ENCODE data around the gene EMP2.
"Not testable (repeated sequence)": the region's sequence is repeated elsewhere in the genome, so short reads cannot be mapped to it uniquely, and the experiment has no call there.

The EMP2 gene

DNA sequence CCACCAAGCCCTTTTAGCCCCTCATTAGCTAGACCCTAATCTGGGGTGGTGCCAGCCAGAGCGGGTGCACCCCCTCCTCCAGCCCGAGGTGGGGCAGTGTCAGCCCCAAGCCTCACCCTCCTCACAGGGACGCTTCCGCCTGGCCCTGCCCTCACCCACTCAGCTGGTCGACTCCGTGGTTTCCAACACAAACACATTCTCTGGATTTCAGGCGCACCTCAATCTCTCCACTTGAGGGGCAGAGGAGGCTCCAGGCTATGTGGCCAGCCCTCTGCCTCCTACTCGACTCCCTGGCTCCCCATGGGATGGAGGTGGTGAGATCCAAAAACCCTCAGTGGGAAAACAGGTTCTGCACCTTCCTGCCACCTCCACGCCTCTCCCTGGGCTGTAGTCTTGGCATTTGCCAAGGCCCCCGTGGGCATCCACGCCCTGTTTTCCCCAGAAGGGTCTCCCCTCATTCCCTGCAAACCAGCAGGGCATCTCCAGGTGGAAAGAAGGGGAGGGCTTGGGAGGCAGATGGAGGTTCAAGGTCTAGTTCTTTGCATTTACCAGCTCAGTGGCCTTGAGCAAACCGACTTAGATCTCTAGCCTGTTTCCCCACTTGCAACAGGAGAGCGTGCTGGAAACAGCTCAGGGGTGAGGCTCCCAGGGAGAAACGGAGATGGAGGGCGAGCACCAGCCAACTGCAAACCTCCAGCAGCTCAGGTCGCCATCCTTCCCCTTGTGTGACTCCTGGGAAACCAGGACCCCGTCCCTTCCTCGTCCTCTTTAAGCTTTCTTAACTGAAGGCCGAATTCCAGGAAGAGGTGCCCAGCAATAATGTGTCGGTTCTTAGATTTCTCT, 1.7 kb downstream of the EMP2 start:
- no peak for DNase-seq (ENCODE audit: low read depth)

DNA sequence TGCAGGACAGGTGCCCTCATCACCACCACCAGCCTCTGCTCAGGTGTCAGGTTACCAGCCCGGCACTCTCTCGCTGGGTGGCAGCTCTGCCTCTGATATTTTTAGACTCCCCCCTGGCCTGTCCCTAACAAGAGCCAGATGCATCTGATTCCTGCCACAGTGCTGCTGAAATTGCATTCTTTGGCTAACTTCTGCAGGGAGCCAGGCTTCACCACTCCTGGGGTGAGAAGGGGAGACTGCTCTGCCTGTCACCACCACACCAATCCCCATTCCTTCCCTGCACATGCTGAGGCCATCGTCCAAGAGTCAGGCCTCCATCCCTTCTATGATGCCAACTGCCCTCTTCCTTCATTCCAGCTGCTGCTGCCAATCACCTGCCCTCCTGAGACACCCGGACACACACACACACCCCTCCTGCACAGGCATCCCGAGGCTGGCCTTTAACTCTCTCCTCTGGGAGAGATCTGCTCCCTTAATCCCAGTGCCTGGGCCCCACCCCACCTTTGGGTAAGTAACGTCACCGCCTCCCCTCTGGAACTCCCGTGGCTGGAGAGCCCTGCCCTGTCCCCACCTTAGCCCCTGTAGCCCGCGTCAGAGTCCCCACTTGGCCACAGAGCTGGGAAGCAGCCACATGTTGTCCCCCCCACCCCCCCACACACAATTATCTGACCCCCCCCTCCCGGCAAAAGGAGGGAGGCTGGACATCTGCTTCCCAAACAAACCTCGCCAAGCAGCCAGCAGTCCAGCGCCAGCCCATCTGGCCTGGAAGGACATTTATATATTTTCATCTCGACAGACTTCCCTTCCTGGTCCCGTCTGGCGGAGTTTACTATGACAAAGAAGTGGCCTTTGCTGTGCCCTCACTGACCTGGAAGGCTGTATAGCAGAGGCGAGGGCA, 2.8 kb downstream of the EMP2 start:
- DNase-seq (ENCODE audit: low read depth): no peak

GRCh38 chr16:10576390-10577304, 3.8 kb downstream of the EMP2 start:
- DNase-seq (ENCODE audit: low read depth): no peak

DNA sequence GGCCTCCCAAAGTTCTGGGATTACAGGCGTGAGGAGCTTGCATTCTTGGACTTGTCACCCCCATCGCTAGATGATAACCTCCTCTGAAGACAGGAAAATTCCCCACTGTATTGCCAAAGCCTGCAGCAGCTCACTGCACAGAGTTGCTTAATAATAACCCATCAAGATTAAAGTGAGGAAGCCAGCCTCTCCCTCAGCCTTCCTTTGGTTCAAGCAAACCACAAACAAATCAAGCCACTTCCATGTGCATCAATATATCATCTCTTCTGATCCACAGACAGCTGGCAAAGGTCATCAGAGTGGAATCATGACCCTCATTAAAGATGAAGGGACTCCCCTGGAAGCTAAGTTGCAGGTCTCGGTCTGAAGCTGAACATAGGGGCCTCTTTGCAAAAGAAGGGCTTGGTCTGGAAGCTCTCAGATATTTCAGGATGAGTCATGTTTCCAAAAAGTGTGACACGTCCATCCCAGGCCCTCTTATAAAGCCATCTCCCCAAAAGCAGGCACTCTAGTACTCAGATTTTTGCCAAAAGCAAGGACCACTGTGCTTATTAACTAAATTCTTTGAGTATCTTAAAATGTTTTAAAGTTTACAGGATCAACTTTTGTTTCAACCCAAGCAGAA, 4.8 kb downstream of the EMP2 start:
- DNase-seq (ENCODE audit: low read depth): no peak

DNA sequence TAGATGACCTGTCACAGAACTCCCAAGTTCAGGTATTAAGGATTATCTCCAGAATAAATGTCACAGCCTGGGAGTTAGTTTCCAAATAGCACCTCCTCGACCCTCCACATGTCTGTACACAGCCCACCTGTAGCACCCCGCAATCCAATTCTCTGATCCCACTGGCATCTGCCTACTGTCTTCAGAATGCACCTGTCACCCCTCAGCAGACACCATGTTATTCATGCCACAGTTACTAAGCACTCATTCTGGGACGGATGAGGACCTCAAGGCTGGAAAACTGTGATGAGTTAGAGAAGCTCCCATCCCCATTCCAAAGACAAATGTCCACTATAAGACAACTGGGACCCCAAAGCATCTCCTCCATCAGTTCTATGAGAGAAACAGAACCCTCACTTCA, 7.8 kb downstream of the EMP2 start:
- DNase-seq (ENCODE audit: low read depth): no peak

GRCh38 chr16:10571354-10571753, 9.0 kb downstream of the EMP2 start:
- no peak for DNase-seq (ENCODE audit: low read depth)

GRCh38 chr16:10569621-10570020, 10.8 kb downstream of the EMP2 start:
- no peak for DNase-seq (ENCODE audit: low read depth)

- DNase-seq (ENCODE audit: low read depth): no peak
Observed at GRCh38 chr16:10566613-10567012, 13.8 kb downstream of the EMP2 start.

GRCh38 chr16:10565167-10565566, 15.2 kb downstream of the EMP2 start:
- DNase-seq (ENCODE audit: low read depth): no peak

- DNase-seq (ENCODE audit: low read depth): no peak
Observed at GRCh38 chr16:10564591-10564990, 15.8 kb downstream of the EMP2 start.

DNA sequence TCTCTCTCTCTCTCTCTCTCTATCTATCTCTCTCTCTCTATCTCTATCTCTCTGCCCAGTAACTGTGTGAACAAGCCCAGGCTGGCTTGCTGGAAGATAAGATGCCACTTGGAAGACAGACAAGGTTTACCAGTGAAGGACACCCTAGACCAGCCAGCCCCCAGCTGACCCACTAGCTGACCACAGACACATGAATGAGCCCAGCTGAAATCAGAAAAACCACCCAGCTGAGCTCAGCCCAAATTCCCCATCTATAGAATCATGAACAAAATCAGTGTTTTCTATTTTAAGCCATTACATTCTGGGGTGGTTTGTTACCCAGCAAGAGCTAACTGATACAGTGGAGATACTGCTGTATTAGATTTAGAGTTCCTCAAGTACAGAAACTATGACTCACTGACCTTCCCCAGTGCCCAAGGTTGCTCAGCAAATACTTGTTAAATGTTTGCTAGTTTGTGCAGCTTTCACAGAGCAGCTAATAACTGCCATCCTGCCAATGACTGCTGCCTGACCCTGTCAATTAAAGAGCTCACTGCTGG, 18.0 kb downstream of the EMP2 start:
- no peak for DNase-seq (ENCODE audit: low read depth)

GRCh38 chr16:10561425-10561824, 19.0 kb downstream of the EMP2 start:
- no peak for DNase-seq (ENCODE audit: low read depth)

DNA sequence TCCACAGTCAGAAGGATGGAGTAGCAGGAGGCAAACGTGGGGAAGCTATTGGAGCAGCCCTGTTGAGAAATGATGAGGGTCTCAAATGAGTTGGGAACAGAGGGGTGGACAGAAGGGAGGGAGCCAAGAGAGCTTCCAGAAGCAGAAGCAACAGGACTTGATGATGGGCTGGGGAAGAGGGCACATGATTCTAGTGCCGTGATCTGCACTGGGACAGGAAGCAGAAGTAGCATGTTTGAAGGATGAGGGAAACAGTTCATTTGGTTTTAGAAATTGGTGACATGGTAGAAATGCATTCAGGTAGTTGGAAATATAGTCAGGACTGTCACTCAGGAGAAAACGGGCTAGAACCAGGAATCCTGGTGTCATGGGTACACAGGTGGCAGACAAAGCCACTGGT, 19.4 kb downstream of the EMP2 start:
- DNase-seq (ENCODE audit: low read depth): no peak

DNA sequence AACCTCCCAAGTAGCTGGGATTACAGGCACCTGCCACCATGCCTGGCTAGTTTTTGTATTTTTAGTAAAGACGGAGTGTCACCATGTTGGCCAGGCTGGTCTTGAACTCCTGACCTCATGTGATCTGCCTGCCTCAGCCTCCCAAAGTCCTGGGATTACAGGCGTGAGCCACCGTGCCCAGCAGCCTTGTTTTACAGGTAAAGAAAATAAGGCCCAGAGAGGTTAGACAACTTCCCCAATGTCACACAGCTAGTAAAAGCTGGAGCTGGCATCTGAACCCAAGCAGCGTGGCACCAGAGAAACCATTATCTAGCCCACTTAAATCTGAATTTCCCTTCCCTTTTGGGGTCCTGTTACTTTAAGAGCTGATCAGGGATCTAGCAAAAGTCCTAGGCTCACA, 20.6 kb downstream of the EMP2 start:
- not testable (repeated sequence) for DNase-seq (ENCODE audit: low read depth)

GRCh38 chr16:10558746-10559641, 21.4 kb downstream of the EMP2 start:
- DNase-seq (ENCODE audit: low read depth): no peak

DNA sequence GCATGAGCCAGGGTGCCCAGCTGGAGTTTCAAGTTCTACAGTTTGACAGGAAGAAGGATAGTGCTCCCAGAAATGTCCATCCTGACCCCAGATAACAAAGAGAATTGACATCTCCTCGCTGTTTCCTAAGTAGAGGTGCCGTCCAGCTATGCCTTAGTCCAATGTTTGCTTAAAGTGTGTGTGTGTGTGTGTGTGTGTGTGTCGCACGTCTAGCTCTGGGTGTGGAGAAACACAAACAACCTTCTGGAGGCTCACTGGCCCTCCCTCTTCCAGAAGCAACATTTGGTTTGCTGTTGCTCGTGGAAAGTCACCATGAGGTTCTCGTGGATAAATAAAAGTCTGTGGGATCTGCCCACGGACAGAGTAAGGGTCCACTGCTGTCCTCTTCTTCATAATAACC, 22.1 kb downstream of the EMP2 start:
- no peak for DNase-seq (ENCODE audit: low read depth)

GRCh38 chr16:10557750-10558149, 22.6 kb downstream of the EMP2 start:
- no peak for DNase-seq (ENCODE audit: low read depth)

GRCh38 chr16:10556236-10556635, 24.2 kb downstream of the EMP2 start:
- DNase-seq (ENCODE audit: low read depth): no peak

DNA sequence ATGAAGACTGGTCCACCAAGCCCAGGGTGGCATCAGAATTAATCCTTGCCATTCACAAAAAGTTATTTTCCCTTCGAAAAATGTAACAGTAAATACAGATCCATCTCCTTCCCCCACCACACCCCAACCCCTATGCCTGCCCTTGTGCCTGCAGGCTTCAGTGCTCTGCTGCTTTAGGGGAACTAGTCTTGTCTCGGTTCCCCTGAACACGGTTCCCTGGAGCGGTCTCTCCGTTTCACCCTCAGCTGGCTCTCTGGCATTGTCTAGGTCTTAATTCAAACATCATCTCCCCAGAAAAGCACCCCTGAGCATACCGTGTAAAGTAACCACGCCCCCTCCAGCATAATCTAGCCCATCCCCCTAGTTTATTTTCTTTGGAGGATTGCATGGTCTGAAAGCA, 25.8 kb downstream of the EMP2 start:
- DNase-seq (ENCODE audit: low read depth): no peak

DNA sequence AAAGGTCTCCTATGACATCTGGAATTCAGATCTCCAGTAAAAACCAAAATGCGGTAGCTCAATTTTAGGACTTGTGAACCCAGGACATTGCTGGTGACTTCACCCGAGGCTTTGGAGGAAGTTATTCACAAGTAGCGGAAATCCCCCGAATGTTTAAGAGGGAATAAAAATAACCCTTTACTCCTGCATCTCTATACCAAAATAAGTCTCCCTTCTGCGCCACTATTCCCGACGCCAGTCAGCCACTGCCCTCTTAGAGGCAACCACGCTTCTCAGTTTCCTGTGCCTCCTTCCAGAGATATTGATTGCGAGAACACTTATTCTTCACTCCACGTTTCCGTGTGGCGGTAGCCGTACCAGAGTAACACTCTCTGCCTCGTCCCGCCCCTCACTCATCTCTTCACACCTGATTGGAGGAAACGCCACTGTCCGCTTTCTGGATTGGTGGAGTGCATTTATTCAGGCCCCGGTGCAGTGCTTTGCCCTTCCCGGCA, 27.4 kb downstream of the EMP2 start:
- no peak for DNase-seq (ENCODE audit: low read depth)
